Astrocyte of the cerebellum (primary cell): ENCODE measurements around the gene COX6B2.

Experiments
- DNase-seq: peaks from one replicate; pipeline ENCODE4 v3.0.0-alpha.2; 2011; ENCODE audit warnings: low read depth
- H3K4me3 ChIP-seq: 2 replicates; pipeline ENCODE4 v1.5.1; 2011; ENCODE audit warnings: mild to moderate bottlenecking, low read depth, low read length, moderate library complexity
- in situ Hi-C: cut with HindIII; loops from 2 replicates; pipeline ENCODE4 v1.10.0; 2017; ENCODE audit warnings: low sequenced_read_pairs
- TF ChIP-seq, protein P1 (sequence below): IDR thresholded peaks from 2 replicates; pipeline ENCODE4 v1.5.1; 2012; ENCODE audit warnings: low read length, low read depth, moderate library complexity, mild to moderate bottlenecking; ENCODE audit errors: missing control alignments

Gene COX6B2

DNA sequence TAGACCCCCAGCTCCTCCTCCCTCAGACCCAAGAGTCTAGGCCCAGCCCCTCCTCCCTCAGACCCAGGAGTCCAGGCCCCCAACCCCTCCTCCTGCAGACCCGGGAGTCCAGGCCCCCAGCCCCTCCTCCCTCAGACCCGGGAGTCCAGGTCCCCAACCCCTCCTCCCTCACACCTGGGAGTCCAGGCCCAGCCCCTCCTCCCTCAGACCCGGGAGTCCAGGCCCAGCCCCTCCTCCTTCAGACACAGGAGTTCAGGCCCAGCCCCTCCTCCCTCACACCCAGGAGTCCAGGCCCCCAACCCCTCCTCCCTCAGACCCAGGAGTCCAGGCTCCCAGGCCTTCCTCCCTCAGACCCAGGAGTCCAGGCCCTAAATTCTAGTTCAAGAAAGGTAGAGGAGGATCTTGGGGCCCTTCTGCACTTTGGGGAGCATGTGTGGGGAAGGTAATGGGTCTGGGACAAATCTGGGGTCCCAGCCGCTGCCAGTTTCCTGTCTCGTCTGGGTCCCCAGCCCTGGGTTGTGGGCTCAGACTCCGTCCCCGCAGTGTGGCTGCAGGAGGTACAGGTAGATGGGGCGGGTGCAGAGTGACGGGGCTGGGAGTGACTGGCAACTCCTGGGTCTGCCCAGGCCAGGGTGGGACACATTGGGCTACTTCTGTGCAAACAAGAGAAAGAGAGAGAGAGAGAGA is 18.9 kb upstream of the COX6B2 start:
- in situ Hi-C loops, result no loop called here
- TF ChIP-seq, protein P1, sequence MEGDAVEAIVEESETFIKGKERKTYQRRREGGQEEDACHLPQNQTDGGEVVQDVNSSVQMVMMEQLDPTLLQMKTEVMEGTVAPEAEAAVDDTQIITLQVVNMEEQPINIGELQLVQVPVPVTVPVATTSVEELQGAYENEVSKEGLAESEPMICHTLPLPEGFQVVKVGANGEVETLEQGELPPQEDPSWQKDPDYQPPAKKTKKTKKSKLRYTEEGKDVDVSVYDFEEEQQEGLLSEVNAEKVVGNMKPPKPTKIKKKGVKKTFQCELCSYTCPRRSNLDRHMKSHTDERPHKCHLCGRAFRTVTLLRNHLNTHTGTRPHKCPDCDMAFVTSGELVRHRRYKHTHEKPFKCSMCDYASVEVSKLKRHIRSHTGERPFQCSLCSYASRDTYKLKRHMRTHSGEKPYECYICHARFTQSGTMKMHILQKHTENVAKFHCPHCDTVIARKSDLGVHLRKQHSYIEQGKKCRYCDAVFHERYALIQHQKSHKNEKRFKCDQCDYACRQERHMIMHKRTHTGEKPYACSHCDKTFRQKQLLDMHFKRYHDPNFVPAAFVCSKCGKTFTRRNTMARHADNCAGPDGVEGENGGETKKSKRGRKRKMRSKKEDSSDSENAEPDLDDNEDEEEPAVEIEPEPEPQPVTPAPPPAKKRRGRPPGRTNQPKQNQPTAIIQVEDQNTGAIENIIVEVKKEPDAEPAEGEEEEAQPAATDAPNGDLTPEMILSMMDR, result no peak
- H3K4me3 ChIP-seq, result no peak overlapping the region
- no peak for DNase-seq

DNA sequence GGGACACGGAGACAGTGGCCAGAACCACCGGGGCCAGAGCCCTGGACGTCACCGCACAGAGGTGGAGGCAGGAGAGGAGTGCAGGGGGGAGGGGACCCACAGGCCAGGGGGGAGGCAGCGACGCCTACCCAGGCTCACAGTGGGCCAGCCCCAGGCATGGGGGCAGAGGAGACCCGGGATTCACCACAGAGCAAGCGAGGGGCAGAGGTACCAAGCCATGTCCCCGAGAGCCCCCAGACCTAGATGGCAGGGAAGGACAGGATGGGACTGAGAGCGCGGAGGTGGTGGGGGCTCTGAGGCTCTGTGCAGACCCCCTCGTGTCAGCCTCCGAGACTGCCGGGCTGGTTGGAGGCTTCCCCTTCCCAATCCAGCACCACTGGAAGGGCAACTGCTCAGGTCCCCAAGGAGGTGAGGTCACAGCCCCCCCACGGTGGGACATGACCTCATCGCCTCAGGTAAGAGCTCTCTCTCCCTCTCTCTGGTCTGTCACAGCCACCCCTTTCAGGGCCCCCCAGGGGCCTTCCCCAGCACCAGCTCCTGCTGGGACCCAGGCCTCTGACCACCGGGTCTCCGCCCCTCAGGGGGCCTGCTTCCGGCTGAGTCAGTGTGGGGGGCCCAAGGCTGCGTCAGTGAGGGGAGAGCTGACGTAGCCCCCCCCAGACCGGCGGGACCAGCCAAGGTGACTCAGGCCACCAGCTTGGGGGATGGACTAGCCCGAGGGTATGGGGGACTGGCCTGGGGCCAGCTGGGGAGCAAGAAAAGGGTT is 18.0 kb upstream of the COX6B2 start:
- no peak for DNase-seq
- no peak overlapping the region for H3K4me3 ChIP-seq
- TF ChIP-seq, protein P1, result no peak
- in situ Hi-C loops, result no loop called here

GRCh38 chr19:55370305-55370988 is 15.9 kb upstream of the COX6B2 start, which contains the start of gene IL11:
TSS of gene IL11 (minus strand) at chr19:55370463. CDS start at chr19:55370310, 153 bp downstream.
- in situ Hi-C loops, result no loop called here
- peak within 1 kb of the TSS; percentile 51 for H3K4me3 ChIP-seq
- no peak for DNase-seq
- TF ChIP-seq, protein P1, result no peak

DNA sequence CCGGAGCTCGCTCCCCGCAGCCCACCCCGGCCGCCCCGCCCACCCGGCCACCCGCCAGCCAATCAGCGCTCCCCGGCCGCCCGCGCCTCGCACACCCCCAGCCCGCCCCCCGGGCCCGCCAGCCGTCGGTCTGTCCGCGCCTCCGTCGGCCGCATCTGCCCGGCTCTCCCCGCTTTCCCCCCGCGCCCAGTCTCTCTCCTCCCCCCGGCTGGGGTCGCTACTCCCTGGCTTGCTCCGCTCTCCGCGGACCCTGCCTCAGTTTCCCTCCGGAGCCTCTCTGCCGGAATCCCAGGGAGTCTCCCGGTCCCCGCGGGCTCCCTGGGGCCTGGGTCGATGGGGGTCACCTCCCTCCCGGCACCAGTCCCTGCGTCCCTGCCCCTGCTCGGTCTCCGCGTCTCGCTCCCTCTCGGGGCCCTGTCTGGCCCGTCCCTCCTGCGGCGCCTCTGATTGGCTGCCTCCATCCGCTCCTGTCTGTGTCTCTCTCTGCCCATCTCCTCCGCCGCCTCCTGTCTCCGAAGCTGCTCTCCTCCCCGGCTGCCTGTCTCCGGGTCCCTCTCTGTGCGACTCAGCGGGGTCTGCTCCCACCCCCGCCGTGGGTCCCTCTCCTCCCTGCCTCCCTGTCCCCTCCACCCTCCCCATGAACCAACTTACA is 15.3 kb upstream of the COX6B2 start:
- TF ChIP-seq, protein P1, result no peak
- in situ Hi-C loops, result no loop called here
- no peak for DNase-seq
- peak overlapping the region; percentile 51 for H3K4me3 ChIP-seq

DNA sequence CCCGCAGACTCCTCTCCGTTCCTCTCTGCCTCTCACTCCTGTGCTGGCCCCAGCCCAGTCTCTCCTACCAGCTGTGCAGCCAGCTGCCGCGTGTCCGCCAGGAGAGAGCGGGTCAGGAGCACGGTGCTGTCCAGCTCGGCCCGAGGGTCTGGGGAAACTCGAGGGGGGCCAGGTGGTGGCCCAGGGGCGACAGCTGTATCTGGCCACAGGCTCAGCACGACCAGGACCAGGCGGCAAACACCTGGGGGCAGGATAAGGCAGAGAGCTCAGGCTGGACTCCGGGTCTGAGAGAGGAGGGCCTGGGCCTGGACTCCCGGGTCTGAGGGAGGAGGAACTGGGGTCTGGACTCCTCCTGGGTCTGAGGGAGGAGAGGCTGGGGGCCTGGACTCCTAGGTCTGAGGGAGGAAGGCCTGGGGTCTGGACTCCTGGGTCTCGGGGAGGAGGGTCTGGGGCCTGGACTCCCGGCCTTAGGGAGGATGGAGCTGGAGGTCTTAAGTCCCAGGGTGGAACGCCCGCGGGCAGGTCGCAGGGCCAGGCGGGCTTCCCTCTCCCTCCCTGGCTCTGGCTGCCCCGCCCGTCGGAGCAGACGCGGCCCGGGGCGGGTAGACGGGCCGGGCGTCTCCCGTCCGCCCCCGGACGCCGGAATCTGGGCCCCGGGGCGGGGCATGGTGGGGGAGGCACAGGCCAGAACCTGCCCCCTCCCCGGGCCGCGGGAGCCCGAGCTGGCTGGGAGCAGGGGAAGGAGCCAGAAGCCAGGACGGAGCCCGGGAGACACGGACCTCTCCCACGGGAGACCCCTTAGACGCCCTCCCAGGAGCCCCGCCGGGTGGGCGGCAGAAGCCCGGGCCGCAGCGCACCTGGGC is 14.4 kb upstream of the COX6B2 start:
- TF ChIP-seq, protein P1, result no peak
- in situ Hi-C loops, result no loop called here
- DNase-seq, result no peak
- H3K4me3 ChIP-seq, result peak overlapping the region; percentile 40
